ENCODE results near the gene ZSWIM6.

ZSWIM6 gene

GRCh38 chr5:61394078-61394704 lies 62.1 kb downstream of the ZSWIM6 start:
- H3K27ac ChIP-seq, result no peak overlapping the region
- no peak for TF ChIP-seq CTCF (conservative IDR thresholded peaks at IDR 0.05)
- TF ChIP-seq ZFX (IDR thresholded peaks at IDR 0.05), result no peak

- TF ChIP-seq CTCF (conservative IDR thresholded peaks at IDR 0.05) (no peak), ZFX (IDR thresholded peaks at IDR 0.05) (no peak)
- H3K27ac ChIP-seq, result no peak overlapping the region
Observed at GRCh38 chr5:61394793-61395192, 62.7 kb downstream of the ZSWIM6 start.

- H3K27ac ChIP-seq, result no peak overlapping the region
- no peak for TF ChIP-seq ZFX (IDR thresholded peaks at IDR 0.05)
- no peak for TF ChIP-seq CTCF (conservative IDR thresholded peaks at IDR 0.05)
Observed at GRCh38 chr5:61397238-61397637, 65.2 kb downstream of the ZSWIM6 start.

- no peak for TF ChIP-seq CTCF (conservative IDR thresholded peaks at IDR 0.05)
Observed at GRCh38 chr5:61397937-61398336, 65.9 kb downstream of the ZSWIM6 start.

GRCh38 chr5:61398440-61398839 lies 66.4 kb downstream of the ZSWIM6 start:
- TF ChIP-seq CTCF (conservative IDR thresholded peaks at IDR 0.05) (no peak), ZFX (IDR thresholded peaks at IDR 0.05) (no peak)

More at GRCh38 chr5:61397937-61398336, 65.9 kb downstream of the ZSWIM6 start:
- no peak overlapping the region for H3K27ac ChIP-seq

GRCh38 chr5:61399679-61400078 lies 67.6 kb downstream of the ZSWIM6 start:
- TF ChIP-seq CTCF (conservative IDR thresholded peaks at IDR 0.05) (no peak), ZFX (IDR thresholded peaks at IDR 0.05) (no peak)
- no peak overlapping the region for H3K27ac ChIP-seq

More at GRCh38 chr5:61398440-61398839, 66.4 kb downstream of the ZSWIM6 start:
- no peak overlapping the region for H3K27ac ChIP-seq

- TF ChIP-seq CTCF (conservative IDR thresholded peaks at IDR 0.05), result no peak
- TF ChIP-seq ZFX (IDR thresholded peaks at IDR 0.05), result no peak
- H3K27ac ChIP-seq, result no peak overlapping the region
Observed at GRCh38 chr5:61401726-61402125, 69.7 kb downstream of the ZSWIM6 start.

Measured in C4-2B (cell line).